Measurements from ENCODE around the gene EPN3. TPM values are rescaled to one million over a fixed set of nuclear protein-coding genes. Genes with fewer than 3 reads are reported as not detected.

The EPN3 gene
- total and polyA plus RNA-seq, 11 donors: 8.9 to 29.5 (median 12.6) TPM

- H3K36me3 ChIP-seq: peaks cover 0 to 3% (median 0%) of the 10 kb centered on the region in 9 donors
- intact Hi-C loops (cut with DNase I): loop anchor here in 1 of 10 donors (2.0 kb wide), 1 partner anchor 44 kb away; no protein-coding TSS in a partner anchor
Measured at GRCh38 chr17:50560931-50561745, 28.6 kb downstream of the EPN3 start.

GRCh38 chr17:50561746-50562141, 29.2 kb downstream of the EPN3 start:
- DNase-seq (no peak), ATAC-seq (no peak)
- H3K36me3 ChIP-seq: no peaks in the 10 kb centered on the region
- TF ChIP-seq CTCF (IDR thresholded peaks at IDR 0.05) (no peak), POLR2A (IDR thresholded peaks at IDR 0.05) (no peak)
- 2 to 7% (median 2%) methylated on average over 9 to 27 of the region's 27 CpGs for WGBS, 4 donors
- peaks cover 12 to 50% (median 29%) of the 10 kb centered on the region in 12 donors for H3K4me1 ChIP-seq
- peak overlapping the region in 1 of 12 donors; percentile 65 for H3K4me3 ChIP-seq
- no peaks in the 10 kb centered on the region for H3K9me3 ChIP-seq
- H3K27ac ChIP-seq: no peak overlapping the region
- peaks cover 27 to 86% (median 53%) of the 10 kb centered on the region in 9 donors for H3K27me3 ChIP-seq
- intact Hi-C loops (cut with DNase I): loop anchor here in 1 of 10 donors (2.0 kb wide), 1 partner anchor 43 kb away; no protein-coding TSS in a partner anchor

More at GRCh38 chr17:50560931-50561745, 28.6 kb downstream of the EPN3 start:
- peaks cover 27 to 80% (median 53%) of the 10 kb centered on the region in 9 donors for H3K27me3 ChIP-seq
- H3K27ac ChIP-seq: no peak overlapping the region
- TF ChIP-seq POLR2A (IDR thresholded peaks at IDR 0.05): no peak
- TF ChIP-seq CTCF (IDR thresholded peaks at IDR 0.05): peak in 1 of 12 donors; percentile 2
- peak overlapping the region; percentile 28 to 65 (median 56) for H3K4me3 ChIP-seq
- H3K9me3 ChIP-seq: no peaks in the 10 kb centered on the region
- peaks cover 12 to 52% (median 30%) of the 10 kb centered on the region in 12 donors for H3K4me1 ChIP-seq
- WGBS, 4 donors: 1 to 2% (median 2%) methylated on average over 29 to 88 of the region's 88 CpGs
- ATAC-seq (no peak), DNase-seq (no peak)

GRCh38 chr17:50562242-50563091, 29.9 kb downstream of the EPN3 start:
- Histone ChIP-seq H3K27me3 (peaks cover 27 to 83% (median 53%) of the 10 kb centered on the region in 9 donors), H3K36me3 (no peaks in the 10 kb centered on the region), H3K4me3 (no peak overlapping the region), H3K27ac (no peak overlapping the region), H3K4me1 (peaks cover 12 to 46% (median 29%) of the 10 kb centered on the region in 12 donors), H3K9me3 (no peaks in the 10 kb centered on the region)
- WGBS, 4 donors: 32 to 53% (median 34%) methylated on average over 15 to 22 of the region's 22 CpGs
- ATAC-seq (no peak), DNase-seq (no peak)
- TF ChIP-seq CTCF (IDR thresholded peaks at IDR 0.05) (no peak), POLR2A (IDR thresholded peaks at IDR 0.05) (no peak)
- intact Hi-C loops (cut with DNase I): no loop called here

Measured in heart left ventricle (tissue), 16 donors.